ENCODE data around the gene ZSCAN22. TPM values are rescaled to one million over a fixed set of nuclear protein-coding genes. Genes with fewer than 3 reads are reported as not detected.

ZSCAN22 gene
- total and polyA plus RNA-seq, 2 of the 13 experiments (the other 11 are each of a cell fraction or from before 2014, with no cell fraction given): 2.5 to 3.5 TPM

- TF ChIP-seq ZBED4 (CRISPR knock-in tag; IDR thresholded peaks at IDR 0.05; ENCODE audit: borderline replicate concordance) (0 out of 2 replicates have a peak, but pooled peaks have one; percentile 15), RFXANK (CRISPR knock-in tag; IDR thresholded peaks at IDR 0.05) (no peak), RNF2 (conservative IDR thresholded peaks at IDR 0.05; ENCODE audit: low read depth) (peak; percentile 38; the same call in 1 of the 2 replicates), ZNF274 (CRISPR knock-in tag; IDR thresholded peaks at IDR 0.05) (peak; percentile 91), E2F2 (CRISPR knock-in tag; IDR thresholded peaks at IDR 0.05; ENCODE audit: borderline replicate concordance) (0 out of 2 replicates have a peak, but pooled peaks have one; percentile 10), HNRNPLL (IDR thresholded peaks at IDR 0.05; ENCODE audit: low read depth, low read length, poor library complexity, severe bottlenecking) (peak; percentile 99), ZNF350 (CRISPR knock-in tag; IDR thresholded peaks at IDR 0.05; ENCODE audit: borderline replicate concordance, low read depth) (peak; percentile 96), PHF8 (CRISPR knock-in tag; IDR thresholded peaks at IDR 0.05) (peak; percentile 92), ZNF777 (CRISPR knock-in tag; IDR thresholded peaks at IDR 0.05) (peak; percentile 69; the same call in 1 of the 2 replicates), ZNF772 (CRISPR knock-in tag; IDR thresholded peaks at IDR 0.05) (peak; percentile 84; the same call in 1 of the 2 replicates), ZSCAN31 (CRISPR knock-in tag; IDR thresholded peaks at IDR 0.05; ENCODE audit: low read depth) (peak; percentile 92), NR2F2 (IDR thresholded peaks at IDR 0.05; ENCODE audit: borderline replicate concordance, low read depth) (no peak), ZNF432 (CRISPR knock-in tag; IDR thresholded peaks at IDR 0.05; ENCODE audit: borderline replicate concordance) (no peak)
Measured at GRCh38 chr19:58305065-58305931, 21.5 kb upstream of the ZSCAN22 start, which contains the start of gene ERVK3-1 (continued).
